OCI-LY1 (cell line): ENCODE data around the gene PREB.

ENCODE experiments used
- CTCF ChIP-seq: fragments of 200-600 bp; sonication (generic), shearing (Covaris generic); IDR thresholded peaks from 2 replicates; pipeline ENCODE4 v1.5.1; 2017; ENCODE audit warnings: mild to moderate bottlenecking, antibody characterized with exemption, low read length, moderate library complexity, mixed read lengths
- EZH2 ChIP-seq: fragments of 200-600 bp; sonication (generic), shearing (Covaris generic); IDR thresholded peaks from 2 replicates; pipeline ENCODE4 v1.8.0; 2017; ENCODE audit warnings: borderline replicate concordance, mixed run types, mild to moderate bottlenecking, antibody characterized with exemption, low read length, moderate library complexity, mixed read lengths

- TF ChIP-seq CTCF (no peak), EZH2 (no peak)
Measured at GRCh38 chr2:27118525-27119329, 15.7 kb downstream of the PREB start, which contains the start of gene CGREF1.
